Measurements from ENCODE around the gene DISP2. TPM values are rescaled to one million over a fixed set of nuclear protein-coding genes. Genes with fewer than 3 reads are reported as not detected.

Gene DISP2
- total RNA-seq, 1 donor from 2014 or later, result 0.74 TPM

GRCh38 chr15:40310993-40311392 lies 47.0 kb upstream of the DISP2 start:
- H3K4me1 ChIP-seq, result no peaks in the 10 kb centered on the region
- TF ChIP-seq POLR2AphosphoS5 (IDR thresholded peaks at IDR 0.05; ENCODE audit: insufficient read depth in 1 of 2, low read depth in 1 of 2), result no peak
- TF ChIP-seq POLR2A (IDR thresholded peaks at IDR 0.05), result no peak
- TF ChIP-seq, protein P1, sequence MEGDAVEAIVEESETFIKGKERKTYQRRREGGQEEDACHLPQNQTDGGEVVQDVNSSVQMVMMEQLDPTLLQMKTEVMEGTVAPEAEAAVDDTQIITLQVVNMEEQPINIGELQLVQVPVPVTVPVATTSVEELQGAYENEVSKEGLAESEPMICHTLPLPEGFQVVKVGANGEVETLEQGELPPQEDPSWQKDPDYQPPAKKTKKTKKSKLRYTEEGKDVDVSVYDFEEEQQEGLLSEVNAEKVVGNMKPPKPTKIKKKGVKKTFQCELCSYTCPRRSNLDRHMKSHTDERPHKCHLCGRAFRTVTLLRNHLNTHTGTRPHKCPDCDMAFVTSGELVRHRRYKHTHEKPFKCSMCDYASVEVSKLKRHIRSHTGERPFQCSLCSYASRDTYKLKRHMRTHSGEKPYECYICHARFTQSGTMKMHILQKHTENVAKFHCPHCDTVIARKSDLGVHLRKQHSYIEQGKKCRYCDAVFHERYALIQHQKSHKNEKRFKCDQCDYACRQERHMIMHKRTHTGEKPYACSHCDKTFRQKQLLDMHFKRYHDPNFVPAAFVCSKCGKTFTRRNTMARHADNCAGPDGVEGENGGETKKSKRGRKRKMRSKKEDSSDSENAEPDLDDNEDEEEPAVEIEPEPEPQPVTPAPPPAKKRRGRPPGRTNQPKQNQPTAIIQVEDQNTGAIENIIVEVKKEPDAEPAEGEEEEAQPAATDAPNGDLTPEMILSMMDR (IDR thresholded peaks at IDR 0.05), result no peak
- no peaks in the 10 kb centered on the region for H3K9me3 ChIP-seq
- no peak for DNase-seq (ENCODE audit: extremely low spot score in 2 of 2)
- no peaks in the 10 kb centered on the region for H3K36me3 ChIP-seq
- no peak overlapping the region for H3K27ac ChIP-seq
- intact Hi-C loops (cut with DNase I), result no loop called here
- no peak overlapping the region for H3K4me3 ChIP-seq
- no peaks in the 10 kb centered on the region for H3K27me3 ChIP-seq

DNA sequence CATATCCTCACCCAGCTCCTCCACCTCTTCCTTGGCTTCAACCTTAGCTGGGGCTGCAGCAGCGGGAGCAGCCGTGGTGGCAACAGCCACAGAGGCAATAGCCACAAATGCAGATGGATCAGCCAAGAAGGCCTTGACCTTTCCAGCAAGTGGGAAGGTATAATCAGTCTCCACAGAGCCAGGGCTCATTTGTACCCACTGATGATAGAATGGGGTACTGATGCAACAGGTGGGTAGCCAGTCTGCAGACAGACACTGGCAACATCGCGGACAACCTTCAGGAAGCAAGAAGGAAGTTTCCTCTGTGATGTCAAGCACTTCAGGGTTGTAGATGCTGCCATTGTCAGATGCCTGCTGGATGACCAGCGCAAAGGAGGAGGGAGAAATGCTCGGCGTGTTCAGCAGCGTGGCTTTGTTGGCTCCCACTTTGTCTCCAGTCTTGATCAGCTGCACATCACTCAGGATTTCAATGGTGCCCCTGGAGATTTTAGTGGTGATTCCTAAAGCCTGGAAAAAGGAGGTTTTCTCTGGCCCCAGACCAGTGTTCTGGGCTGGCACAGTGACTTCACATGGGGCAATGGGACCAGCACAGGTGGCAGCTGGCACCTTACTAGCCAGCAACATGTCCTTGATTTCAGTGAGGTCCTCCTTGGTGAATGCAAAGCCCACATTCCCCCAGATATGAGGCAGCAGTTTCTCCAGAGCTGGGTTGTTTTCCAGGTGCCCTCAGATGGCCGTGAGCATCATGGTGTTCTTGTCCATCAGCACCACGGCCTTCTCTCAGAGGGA lies 45.5 kb upstream of the DISP2 start:
- TF ChIP-seq, protein P1 (IDR thresholded peaks at IDR 0.05), result no peak
- TF ChIP-seq POLR2A (IDR thresholded peaks at IDR 0.05), result no peak
- TF ChIP-seq POLR2AphosphoS5 (IDR thresholded peaks at IDR 0.05; ENCODE audit: insufficient read depth in 1 of 2, low read depth in 1 of 2), result no peak
- H3K27me3 ChIP-seq, result no peaks in the 10 kb centered on the region
- no peak overlapping the region for H3K4me3 ChIP-seq
- H3K4me1 ChIP-seq, result no peaks in the 10 kb centered on the region
- DNase-seq (ENCODE audit: extremely low spot score in 2 of 2), result no peak
- no peaks in the 10 kb centered on the region for H3K9me3 ChIP-seq
- H3K27ac ChIP-seq, result no peak overlapping the region
- intact Hi-C loops (cut with DNase I), result no loop called here
- no peaks in the 10 kb centered on the region for H3K36me3 ChIP-seq

GRCh38 chr15:40313531-40314398 lies 44.3 kb upstream of the DISP2 start:
- intact Hi-C loops (cut with DNase I), result no loop called here
- no peak overlapping the region for H3K4me3 ChIP-seq
- no peaks in the 10 kb centered on the region for H3K4me1 ChIP-seq
- no peak for DNase-seq (ENCODE audit: extremely low spot score in 2 of 2)
- H3K27me3 ChIP-seq, result no peaks in the 10 kb centered on the region
- H3K27ac ChIP-seq, result no peak overlapping the region
- TF ChIP-seq, protein P1 (IDR thresholded peaks at IDR 0.05), result no peak
- TF ChIP-seq POLR2AphosphoS5 (IDR thresholded peaks at IDR 0.05; ENCODE audit: insufficient read depth in 1 of 2, low read depth in 1 of 2) (no peak), POLR2A (IDR thresholded peaks at IDR 0.05) (no peak)
- H3K9me3 ChIP-seq, result no peaks in the 10 kb centered on the region
- no peaks in the 10 kb centered on the region for H3K36me3 ChIP-seq

DNA sequence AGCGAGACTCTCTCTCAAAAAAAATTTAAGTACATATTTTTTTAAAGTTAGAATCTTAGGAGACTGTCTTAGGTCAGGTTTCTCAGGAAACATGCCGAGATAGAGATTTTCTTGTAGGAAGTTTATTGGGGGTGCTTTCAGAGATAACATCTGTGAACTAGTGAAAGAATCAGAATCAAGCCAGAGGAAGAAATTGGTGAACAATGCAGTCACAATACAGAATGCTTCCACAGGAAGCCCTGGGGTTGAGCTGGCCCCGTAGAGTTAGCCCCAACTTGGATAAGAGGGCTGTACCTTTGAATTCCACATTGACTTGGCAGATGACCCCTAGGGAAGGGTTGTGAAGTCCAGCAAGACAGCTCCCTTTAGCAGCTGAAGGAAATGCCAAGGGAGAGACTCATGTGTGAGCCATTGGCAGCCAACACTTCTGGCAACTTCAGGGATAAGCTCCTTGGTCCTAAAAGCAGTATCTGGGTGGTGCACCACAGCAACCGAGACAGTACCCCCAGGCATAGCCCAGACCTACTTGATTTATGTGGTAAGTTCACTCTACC lies 43.2 kb upstream of the DISP2 start:
- TF ChIP-seq, protein P1 (IDR thresholded peaks at IDR 0.05), result no peak
- no peak for TF ChIP-seq POLR2A (IDR thresholded peaks at IDR 0.05)
- TF ChIP-seq POLR2AphosphoS5 (IDR thresholded peaks at IDR 0.05; ENCODE audit: insufficient read depth in 1 of 2, low read depth in 1 of 2), result no peak
- H3K36me3 ChIP-seq, result no peaks in the 10 kb centered on the region
- intact Hi-C loops (cut with DNase I), result no loop called here
- no peak overlapping the region for H3K4me3 ChIP-seq
- no peak overlapping the region for H3K27ac ChIP-seq
- H3K4me1 ChIP-seq, result no peaks in the 10 kb centered on the region
- no peaks in the 10 kb centered on the region for H3K27me3 ChIP-seq
- no peaks in the 10 kb centered on the region for H3K9me3 ChIP-seq
- DNase-seq (ENCODE audit: extremely low spot score in 2 of 2), result no peak
